Measurements from ENCODE around the gene PDHB. TPM values are rescaled to one million over a fixed set of nuclear protein-coding genes. Genes with fewer than 3 reads are reported as not detected.
A peak's percentile ranks its signal among the peaks of the same experiment; 100 is the strongest.

The PDHB gene
- total RNA-seq, 1 donor from 2014 or later = 59.3 TPM

DNA sequence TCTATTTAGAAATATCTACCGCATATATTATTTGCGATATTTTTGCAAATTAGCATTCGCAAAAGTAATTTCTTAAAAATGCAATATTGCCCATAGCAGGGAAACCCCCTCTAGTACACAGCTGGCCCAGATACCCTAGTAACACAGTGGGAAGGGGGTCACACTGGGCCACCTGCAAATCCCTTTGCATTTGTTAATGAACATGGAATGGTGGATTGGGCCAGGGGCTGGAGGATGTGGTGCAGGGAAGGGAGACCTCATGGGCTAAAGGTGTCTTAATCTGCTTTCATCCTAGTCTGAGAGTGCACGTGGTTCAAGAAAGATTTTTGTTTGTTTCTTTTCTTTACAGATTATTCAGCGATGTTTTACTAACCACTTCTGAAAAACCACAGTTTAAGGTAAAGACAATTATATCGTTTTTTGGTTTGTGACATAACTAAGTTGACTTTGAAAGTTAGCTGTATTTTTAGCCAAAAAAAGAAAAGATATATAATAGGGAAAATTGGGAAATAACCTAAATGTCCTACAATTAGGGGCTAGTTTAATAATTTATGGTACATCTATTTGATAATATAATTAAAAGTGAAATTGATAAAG, 30.0 kb downstream of the PDHB start:
- DNase-seq (ENCODE audit: low read depth in 2 of 2) = no peak

GRCh38 chr3:58398669-58399333, 34.8 kb downstream of the PDHB start:
- DNase-seq (ENCODE audit: low read depth in 2 of 2) = no peak

DNA sequence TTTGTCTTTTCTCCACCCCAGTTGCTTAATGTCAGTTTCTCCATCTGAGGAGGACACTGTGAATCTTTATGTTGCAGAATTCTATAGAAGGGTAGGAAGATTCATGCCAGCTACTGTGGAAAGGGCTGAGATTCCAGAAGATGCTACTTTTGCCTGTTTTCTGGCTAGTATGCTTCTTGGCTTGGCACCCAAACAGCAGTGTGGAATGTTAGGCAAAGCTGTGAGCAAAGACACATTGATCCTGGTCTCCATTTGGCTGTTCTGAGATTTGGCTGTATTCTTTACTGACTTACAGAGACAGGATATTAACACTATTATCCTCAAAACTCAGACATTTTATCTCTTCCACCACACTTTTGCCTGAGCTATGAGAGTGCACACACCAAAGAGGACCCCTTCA, 39.3 kb downstream of the PDHB start:
- DNase-seq (ENCODE audit: low read depth in 2 of 2) = no peak

DNA sequence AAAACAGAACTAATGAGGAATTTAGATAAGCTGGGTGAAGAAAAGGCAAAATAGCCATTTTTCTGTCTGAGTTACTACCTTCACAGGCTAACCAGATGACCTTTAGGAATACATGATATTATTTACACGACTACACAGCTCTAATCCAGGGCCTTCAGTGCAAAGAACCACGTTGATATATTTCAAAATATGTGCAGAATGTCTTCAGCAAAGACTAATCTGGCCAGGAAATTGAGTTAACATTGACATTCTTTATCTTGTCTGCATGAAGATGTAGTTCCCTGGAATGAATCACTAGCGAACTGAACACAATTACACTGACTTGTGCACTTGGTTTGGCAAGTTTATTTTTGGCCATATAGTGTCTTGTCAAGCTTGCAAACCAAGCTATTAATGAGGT, 41.5 kb downstream of the PDHB start:
- no peak for DNase-seq (ENCODE audit: low read depth in 2 of 2)

GRCh38 chr3:58391156-58391865, 42.3 kb downstream of the PDHB start:
- peak in 1 of 2 donors; percentile 43 for DNase-seq (ENCODE audit: low read depth in 2 of 2)

- DNase-seq (ENCODE audit: low read depth in 2 of 2) = peak; percentile 50 to 56
Measured at GRCh38 chr3:58388550-58389091, 45.0 kb downstream of the PDHB start.

- peak in 1 of 2 donors; percentile 33 for DNase-seq (ENCODE audit: low read depth in 2 of 2)
Measured at GRCh38 chr3:58387650-58388546, 45.7 kb downstream of the PDHB start.

GRCh38 chr3:58386626-58387365, 46.8 kb downstream of the PDHB start:
- DNase-seq (ENCODE audit: low read depth in 2 of 2) = peak; percentile 95 to 96

GRCh38 chr3:58384381-58385090, 49.1 kb downstream of the PDHB start:
- DNase-seq (ENCODE audit: low read depth in 2 of 2) = no peak

DNA sequence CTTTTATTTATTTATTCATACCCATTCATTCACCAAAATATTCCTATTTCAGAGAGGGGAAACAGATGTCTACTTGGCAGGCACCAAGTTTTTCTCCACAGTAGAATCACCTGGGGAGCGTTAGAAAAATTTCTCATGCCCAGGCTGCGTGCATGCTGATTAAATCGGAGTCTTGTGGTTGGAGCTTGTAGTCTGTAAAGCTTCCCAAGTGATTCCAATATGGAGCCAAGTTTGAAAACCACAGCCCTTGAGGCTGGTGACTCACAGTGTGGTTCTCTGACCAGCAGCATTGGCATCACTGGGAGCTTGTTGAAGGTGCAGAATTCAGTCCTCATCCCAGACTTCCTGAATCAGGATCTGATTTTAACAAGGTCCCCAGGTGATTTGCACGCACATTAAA, 49.7 kb downstream of the PDHB start:
- peak; percentile 2 to 88 for DNase-seq (ENCODE audit: low read depth in 2 of 2)

DNA sequence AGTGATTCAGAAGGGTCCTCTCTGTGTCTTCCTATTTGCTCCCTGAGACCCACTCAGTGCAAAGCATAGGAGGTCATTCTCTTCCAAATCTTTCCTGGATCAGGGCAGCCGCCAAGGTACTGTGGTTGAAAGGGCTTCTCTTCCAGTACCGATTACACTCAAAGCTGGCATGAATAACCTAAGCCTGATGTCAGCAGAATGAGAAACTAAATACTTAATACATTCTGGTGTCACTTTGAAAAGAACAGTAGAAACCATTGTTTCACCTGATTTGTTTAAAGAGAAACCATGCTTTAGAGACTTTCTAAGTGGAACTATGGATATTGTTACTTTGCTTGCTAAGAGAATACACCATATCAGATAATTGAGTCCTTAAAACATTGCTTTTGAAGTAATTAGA, 50.2 kb downstream of the PDHB start:
- no peak for DNase-seq (ENCODE audit: low read depth in 2 of 2)

DNA sequence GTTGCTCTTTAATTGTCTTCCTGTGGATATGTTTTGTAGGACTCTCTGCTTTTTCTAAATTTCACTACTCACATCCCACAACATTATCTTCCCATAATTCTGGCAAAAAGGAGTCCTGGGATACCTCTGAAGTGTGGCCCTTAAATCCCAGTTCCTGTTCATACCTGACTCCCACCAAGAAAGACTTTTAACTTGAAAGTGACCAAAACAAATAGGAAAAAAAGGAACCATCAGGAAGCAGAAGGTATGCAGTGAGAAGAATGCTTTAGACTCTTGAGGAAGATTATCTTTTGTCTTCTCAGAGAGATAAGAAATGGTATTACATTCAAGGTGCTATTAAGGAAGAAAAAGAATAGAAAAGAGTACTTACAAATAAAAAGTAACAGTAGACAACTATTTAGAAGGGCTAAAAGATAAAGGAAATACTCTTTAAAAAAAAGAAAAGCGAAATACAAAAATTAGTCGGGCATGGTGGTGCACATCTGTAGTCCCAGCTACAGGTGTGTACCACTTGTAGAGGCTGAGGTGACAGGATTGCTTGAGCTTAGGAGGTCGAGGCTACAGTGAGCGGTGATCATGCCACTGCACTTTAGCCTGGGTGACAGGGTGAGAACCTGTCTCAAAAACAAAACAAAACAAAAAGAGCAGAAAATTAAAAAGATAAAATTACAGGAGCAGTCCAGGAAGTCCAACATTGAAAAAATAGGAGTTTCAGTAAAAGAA, 54.1 kb downstream of the PDHB start:
- no peak for DNase-seq (ENCODE audit: low read depth in 2 of 2)

- no peak for DNase-seq (ENCODE audit: low read depth in 2 of 2)
Measured at GRCh38 chr3:58377750-58378149, 55.9 kb downstream of the PDHB start.

Other genes with a start within 250 kb of the PDHB start
- gene DNASE1L3, start 222.9 kb downstream of the PDHB start, total RNA-seq = 3.1 and 5.0 TPM in 2 replicates
- gene ABHD6, start 196.0 kb downstream of the PDHB start, total RNA-seq = 11.6 and 35.1 TPM in 2 replicates
- 11.8 and 12.3 TPM in 2 replicates for gene RPP14, start 127.6 kb downstream of the PDHB start, total RNA-seq
- 4.4 and 5.6 TPM in 2 replicates for gene HTD2, start 127.3 kb downstream of the PDHB start, total RNA-seq
- gene PXK, start 100.9 kb downstream of the PDHB start, total RNA-seq = 13.7 and 16.1 TPM in 2 replicates
- gene KCTD6, start 58.3 kb upstream of the PDHB start, total RNA-seq = 3.5 and 6.7 TPM in 2 replicates
- 0.44 and 0.60 TPM in 2 replicates for gene ACOX2, start 103.4 kb upstream of the PDHB start, total RNA-seq
- 0.20 and 2.2 TPM in 2 replicates for gene FAM107A, start 143.6 kb upstream of the PDHB start, total RNA-seq
- gene FAM3D, start 232.9 kb upstream of the PDHB start, total RNA-seq = 0.20 and 0.22 TPM in 2 replicates